HG02588 (cell line): ENCODE results near the gene SPATA31E1.
"Not testable (repeated sequence)": the region's sequence is repeated elsewhere in the genome, so short reads cannot be mapped to it uniquely, and the experiment has no call there.

ENCODE experiments used
- ATAC-seq: cut with Tn5 transposase; IDR thresholded peaks from one replicate; pipeline ENCODE4 v1.9.1; 2021; ENCODE audit warnings: mild to moderate bottlenecking, moderate library complexity; ENCODE audit not compliant: unreplicated experiment

SPATA31E1 gene

GRCh38 chr9:87882627-87883026 is at the start of gene SPATA31E1:
TSS of gene SPATA31E1 (plus strand) at chr9:87882877. CDS start at chr9:87882892, 15 bp downstream.
- ATAC-seq, result no peak

DNA sequence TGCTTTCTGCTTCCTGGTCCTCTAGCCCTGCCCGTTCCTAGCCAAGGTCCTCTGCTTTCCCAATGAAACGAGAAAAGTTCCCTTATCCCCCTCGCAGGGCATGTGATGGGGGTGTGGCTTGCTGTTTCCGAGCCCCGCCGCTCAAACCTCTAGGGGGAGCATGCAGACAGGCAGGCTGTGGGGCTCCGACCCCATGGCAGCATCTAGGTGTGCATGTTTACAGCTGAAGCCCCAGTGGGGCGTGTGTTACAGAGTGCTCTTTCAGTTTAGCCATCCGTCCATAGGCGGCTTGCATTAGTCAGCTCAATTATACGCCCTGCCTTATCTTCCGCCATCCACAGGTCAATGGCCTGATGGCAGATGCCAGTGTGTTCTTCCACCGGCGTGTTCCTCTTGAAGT is 48.3 kb upstream of the SPATA31E1 start:
- no peak for ATAC-seq

DNA sequence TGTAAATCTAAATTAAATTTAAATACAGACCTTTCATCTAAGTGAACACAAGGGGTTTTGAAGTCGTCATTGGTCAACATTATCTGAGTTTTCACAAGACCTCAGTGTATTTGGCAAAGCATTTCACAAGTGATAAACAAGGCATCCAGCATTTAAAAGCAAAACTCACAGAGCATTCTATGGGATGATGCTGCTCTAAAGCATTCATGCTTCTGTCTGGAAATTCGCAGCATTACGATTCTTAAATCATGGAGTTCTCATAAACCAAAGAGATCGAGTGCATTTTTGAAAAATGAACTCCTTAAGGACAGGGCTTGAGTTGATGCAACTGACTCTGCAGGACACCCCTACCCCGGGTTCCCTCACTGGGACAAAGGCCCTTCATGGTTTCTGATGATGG is 46.1 kb upstream of the SPATA31E1 start:
- ATAC-seq, result no peak

DNA sequence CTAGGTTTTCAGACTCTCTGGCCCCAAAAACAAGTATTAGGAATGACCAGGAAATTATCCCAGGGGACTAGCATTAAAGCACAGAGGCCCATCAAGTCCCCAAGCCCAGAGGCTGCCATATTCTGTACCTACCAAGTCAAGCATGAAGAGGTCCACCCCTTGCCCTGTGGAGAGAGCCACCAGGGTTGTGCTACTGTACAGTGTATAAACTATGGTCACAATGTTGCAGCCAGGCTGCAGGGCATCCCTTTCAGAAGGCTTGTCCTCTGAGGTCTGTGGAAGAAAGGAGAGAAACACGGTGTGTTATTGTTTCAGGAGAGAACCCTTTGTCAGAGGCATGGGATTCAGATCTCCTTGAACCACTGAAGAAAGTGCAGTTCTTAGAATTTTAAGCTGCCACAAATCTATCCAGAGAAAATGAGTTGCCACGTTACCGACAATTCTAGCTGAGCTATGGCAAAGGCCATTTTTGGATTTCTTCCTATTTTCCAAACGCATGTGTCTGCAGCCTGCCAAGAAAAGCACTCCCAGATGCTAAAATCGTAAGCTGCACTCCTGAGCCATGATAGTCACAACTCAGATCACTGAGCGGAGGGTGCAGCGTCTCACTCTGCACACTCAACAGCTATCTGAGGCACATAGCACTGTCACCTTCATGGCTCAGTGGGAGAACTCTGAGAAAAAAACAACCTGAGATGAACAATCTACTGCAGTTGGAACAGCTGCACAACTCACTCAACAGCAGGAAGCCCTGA is 45.5 kb upstream of the SPATA31E1 start:
- ATAC-seq, result no peak

- ATAC-seq, result no peak
Measured at GRCh38 chr9:87840134-87840533, 42.5 kb upstream of the SPATA31E1 start.

DNA sequence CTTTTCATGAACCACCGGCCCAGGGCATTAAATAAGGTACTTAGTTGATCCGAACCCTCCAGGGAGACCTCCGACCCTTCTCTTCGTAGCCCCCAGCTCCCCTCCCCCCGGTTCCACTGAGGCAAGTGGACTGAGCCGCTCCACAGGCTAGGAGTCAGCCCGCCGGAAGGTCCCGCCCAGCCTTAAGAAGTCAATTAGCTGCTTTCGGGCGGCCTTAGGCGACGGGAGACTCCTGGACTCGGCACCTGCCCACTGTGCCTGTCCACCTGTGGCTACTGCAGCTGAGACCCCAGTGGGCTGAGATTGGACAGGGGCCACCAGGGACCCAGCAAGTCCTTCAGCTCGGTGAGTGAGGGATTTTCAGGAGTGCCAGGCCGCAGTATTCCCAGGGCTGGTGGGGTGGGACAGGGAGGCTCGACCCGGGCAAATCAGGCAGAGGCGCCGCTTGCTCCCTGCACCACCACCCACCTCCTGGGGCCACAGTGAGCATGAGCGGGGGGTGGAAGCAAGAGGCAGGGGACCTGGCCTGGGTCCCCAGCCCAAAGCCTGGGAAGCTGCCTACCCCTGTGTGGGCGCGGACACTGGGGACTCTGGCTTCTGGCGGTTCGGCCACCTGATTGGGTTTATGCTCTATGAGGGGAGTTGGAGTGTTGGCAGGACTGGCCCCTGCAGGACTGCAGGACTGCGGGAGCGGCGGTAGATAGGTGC is 39.6 kb upstream of the SPATA31E1 start:
- no peak for ATAC-seq

GRCh38 chr9:87844506-87844905 is 38.2 kb upstream of the SPATA31E1 start:
- no peak for ATAC-seq

DNA sequence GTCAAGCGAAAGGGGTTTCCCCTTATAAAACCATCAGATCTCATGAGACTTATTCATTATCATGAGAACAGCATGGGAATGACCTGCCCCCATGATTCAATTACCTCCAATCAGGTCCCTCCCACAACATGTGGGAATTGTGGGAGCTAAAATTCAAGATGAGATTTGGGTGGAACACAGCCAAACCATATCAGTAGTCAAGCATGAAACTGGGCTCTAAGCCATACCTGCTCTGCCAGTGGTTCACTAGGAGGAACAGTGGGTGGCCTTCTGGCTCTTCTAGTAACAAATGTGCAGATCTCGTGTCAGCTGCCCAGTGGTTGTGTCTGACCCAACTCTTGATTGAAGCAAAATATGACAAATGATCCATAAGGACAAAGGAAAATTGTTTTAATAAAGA is 34.9 kb upstream of the SPATA31E1 start:
- not testable (repeated sequence) for ATAC-seq

DNA sequence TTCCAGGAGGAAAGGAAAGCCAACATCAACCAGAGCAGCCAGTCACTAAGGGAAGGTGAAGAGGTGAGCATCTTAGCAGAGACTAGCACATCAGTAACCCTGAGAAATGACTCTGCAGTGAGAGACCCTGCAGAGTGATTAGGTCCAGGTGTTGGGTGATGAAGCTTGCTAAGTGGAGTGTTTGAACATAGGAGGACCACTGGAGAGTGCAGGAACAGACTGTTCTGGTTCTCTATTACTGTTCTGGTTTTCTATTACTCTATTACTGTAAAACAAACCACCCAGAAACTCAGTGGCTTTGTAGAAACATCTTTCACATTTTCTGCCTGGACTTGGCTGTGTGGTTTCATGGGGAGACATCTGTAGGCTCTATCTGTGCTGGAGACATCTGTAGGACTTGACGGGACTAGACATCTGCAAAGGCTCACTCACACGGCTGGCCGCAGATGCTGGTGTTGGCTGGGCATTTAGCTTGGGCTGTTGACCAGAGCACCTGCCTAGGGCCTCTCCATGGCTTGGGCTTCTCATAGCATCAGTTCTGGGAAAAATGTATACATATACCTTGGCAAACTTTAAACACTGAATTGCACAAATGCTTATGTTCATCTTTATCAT is 33.4 kb upstream of the SPATA31E1 start:
- no peak for ATAC-seq

DNA sequence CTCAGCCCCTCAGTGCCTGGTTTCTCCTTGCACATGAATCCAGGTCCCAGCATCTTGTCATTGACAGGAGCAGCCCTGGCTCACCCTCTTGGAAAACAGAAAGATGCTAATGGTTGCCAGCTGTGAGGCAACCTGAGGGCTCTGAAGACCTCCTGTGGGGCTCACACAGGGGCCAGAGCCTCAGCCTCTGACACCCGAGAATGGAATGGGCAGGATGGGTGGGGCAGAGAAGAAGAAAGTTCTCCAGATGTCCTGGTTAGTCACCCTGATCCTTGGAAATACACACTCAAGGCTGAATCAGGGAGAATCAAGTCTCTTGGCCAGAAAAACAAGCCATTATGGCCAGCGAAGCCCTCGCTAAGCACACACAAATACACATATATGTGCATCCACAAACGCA is 32.3 kb upstream of the SPATA31E1 start:
- ATAC-seq, result no peak

DNA sequence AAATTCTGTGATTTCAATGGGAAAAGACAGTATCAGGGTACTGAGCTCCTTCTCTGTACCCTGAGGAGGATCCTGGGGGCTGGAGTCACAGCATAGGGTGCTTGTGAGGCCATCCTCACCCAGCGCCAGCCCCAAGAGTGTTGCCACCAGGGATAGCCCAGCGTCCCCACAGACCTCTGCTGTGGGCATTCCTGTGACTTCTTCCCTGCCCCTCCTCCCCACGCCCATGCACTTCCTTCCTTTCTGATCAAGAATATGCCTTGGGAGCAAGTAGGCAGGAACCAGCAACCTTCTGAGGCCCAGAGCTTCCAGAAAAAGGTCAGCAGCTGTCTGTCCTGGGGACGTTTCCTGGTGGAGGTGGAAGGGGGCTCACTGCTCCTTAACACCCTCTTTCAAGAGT is 31.5 kb upstream of the SPATA31E1 start:
- ATAC-seq, result not testable (repeated sequence)

DNA sequence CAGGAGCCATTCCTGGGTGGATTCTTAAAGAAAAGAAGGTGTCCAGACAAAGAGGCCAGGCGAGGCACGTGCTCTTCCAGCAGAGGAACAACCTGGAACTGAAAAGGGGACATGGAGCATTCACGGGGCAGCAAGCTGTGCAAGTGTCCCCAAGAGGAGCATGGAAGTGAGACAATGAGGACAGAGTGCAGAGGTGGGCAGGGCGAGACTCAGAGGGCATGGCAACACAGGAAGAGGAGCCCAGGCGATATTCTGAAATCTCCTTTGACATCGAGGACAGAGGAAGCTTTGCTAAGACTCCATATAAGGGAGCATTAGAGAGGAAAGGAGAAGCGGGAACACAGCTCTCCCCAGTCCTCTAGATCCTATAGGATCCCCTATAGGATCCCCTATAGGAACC is 29.4 kb upstream of the SPATA31E1 start:
- ATAC-seq, result no peak

- no peak for ATAC-seq
Measured at GRCh38 chr9:87853876-87854579, 28.6 kb upstream of the SPATA31E1 start.

DNA sequence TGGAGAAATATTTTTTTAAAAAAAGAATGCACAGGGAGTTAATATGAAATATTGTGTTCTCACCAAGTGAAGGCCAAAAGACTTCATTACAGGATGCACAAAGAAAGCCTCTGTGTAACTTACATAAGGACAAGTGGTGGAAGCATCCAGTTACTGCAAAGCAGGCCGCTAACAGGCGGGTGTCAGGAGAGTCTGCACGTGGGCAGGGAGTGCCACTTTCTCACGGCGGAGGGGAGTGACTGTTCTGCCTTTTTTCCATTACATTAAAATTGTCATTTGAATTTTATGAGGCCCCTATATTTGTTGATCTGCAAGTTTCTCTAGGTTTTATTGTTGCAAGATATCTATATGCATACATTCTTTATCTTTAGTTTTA is 28.1 kb upstream of the SPATA31E1 start:
- no peak for ATAC-seq

GRCh38 chr9:87855061-87855460 is 27.6 kb upstream of the SPATA31E1 start:
- no peak for ATAC-seq

- ATAC-seq, result no peak
Measured at GRCh38 chr9:87857141-87857947, 25.3 kb upstream of the SPATA31E1 start.

DNA sequence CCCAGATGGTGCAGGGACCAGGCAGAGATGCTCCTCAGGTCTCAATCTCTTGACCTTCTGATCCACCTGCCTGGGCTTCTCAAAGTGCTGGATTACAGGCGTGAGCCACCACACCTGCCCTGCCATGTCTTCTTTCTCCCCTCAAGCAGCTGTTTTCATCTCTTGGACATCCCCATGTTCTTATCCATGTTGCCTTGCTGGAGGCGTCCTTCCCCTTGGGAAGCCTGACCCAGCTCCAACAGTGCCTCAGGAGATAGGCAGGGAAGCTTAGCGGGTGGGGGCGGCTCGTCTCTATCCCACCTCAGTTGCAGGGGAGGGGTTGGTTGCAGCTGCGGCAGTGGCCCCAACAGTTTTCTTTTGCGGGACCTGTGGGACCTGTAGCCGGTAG is 24.7 kb upstream of the SPATA31E1 start:
- ATAC-seq, result no peak

GRCh38 chr9:87859137-87859536 is 23.5 kb upstream of the SPATA31E1 start:
- no peak for ATAC-seq

DNA sequence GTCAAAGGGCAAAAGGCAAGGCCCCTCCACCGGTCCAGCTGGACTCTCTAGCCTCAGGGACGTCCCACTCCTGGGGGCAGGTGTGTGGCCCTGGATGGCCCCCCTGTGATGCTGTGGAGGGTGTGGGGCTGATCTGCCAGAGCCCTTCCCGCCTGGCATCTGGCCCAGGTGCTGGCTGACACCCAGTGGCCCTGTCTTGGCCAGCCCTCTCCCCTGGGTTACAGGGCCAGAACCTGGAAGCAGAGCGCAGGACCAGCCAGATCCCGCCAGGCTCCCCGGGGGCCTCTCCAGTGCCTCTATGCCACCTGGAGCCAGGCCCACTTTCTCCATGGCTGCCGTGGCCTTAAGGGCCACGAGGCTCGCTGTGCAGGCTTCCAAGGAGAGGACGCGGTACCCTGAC is 22.9 kb upstream of the SPATA31E1 start:
- no peak for ATAC-seq

GRCh38 chr9:87861332-87861731 is 21.3 kb upstream of the SPATA31E1 start:
- no peak for ATAC-seq
